Left ventricle myocardium inferior (tissue), 1 donor: ENCODE measurements around the gene UBL3. TPM values are rescaled to one million over a fixed set of nuclear protein-coding genes. Genes with fewer than 3 reads are reported as not detected.

ENCODE experiments used
- DNase-seq: peaks from one replicate; pipeline ENCODE4 v3.0.0-alpha.2; 2020
- H3K27ac ChIP-seq: fragments of 200-600 bp; replicated peaks from 2 replicates; pipeline ENCODE4 v1.8.0; 2021
- H3K27me3 ChIP-seq: fragments of 200-600 bp; 2 replicates; pipeline ENCODE4 v1.8.0; 2021; ENCODE audit warnings: low read depth
- H3K36me3 ChIP-seq: fragments of 200-600 bp; 2 replicates; pipeline ENCODE4 v1.8.0; 2021
- H3K4me1 ChIP-seq: fragments of 200-600 bp; 2 replicates; pipeline ENCODE4 v1.8.0; 2021
- H3K4me3 ChIP-seq: fragments of 200-600 bp; 2 replicates; pipeline ENCODE4 v1.8.0; 2021; ENCODE audit warnings: mild to moderate bottlenecking, moderate library complexity
- H3K9me3 ChIP-seq: fragments of 200-600 bp; replicated peaks from 2 replicates; pipeline ENCODE4 v1.8.0; 2021
- CTCF ChIP-seq: fragments of 200-600 bp; IDR thresholded peaks from 2 replicates; pipeline ENCODE4 v1.8.0; 2021; ENCODE audit warnings: antibody characterized with exemption, mild to moderate bottlenecking, borderline replicate concordance
- intact Hi-C: fragments of 100-400 bp; cut with micrococcal nuclease; formaldehyde crosslinking; loops from one replicate; pipeline ENCODE4 v1.11.0; 2022
- total RNA-seq: library from RNA; stranded (reverse); fragmentation: NEBNext Ultra II Directional; extraction: Animal tissue kit (Norgen Biotek cat#: 25700); gene quantifications from one replicate; pipeline ENCODE4 v1.2.1, GENCODE V29; 2021
- donor health status: DM: no; HTN: yes; CAD: no; lungs with severe emphysema.

UBL3 gene
- total RNA-seq, 1 donor from 2014 or later: 25.2 TPM

- peaks cover 5% of the 10 kb centered on the region for H3K9me3 ChIP-seq
- peaks cover 34% of the 10 kb centered on the region for H3K4me1 ChIP-seq
- H3K4me3 ChIP-seq: no peak overlapping the region
- intact Hi-C loops: no loop called here
- H3K27ac ChIP-seq: no peak overlapping the region
- DNase-seq: no peak
- H3K27me3 ChIP-seq: no peaks in the 10 kb centered on the region
- TF ChIP-seq CTCF: no peak
- no peaks in the 10 kb centered on the region for H3K36me3 ChIP-seq
These were observed 47.8 kb downstream of the UBL3 start for GRCh38 chr13:29802621-29803020.

DNA sequence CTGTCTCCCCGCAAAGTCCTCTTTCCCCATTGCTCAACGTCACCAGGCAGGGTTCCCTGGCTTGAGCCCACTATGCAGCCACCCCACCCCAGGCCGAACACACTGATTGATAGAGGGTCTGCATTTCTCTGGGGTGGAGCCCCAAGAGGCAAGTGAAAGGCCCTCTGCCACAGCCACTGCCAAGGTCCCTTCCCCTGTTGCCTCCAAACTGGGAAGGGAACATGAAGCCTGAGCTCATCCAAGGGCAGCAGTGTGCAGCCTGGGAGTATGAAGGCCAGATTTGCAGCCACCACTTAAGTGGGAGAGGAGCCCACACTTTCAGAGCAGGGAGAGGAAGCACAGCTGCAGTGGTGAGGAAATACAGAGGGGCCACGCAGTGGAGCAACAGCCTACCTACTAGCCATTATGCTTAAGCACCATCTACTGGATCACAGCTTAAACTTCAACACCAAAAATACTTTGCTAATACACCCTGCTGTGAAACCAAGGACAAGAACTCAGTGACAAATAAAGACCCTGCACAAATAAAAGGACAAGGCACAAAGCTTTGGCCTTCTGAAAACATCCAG, 48.6 kb downstream of the UBL3 start:
- Histone ChIP-seq H3K9me3 (peaks cover 5% of the 10 kb centered on the region), H3K27ac (no peak overlapping the region), H3K36me3 (no peaks in the 10 kb centered on the region), H3K4me3 (no peak overlapping the region), H3K27me3 (no peaks in the 10 kb centered on the region), H3K4me1 (peaks cover 26% of the 10 kb centered on the region)
- intact Hi-C loops: no loop called here
- DNase-seq: no peak
- no peak for TF ChIP-seq CTCF

DNA sequence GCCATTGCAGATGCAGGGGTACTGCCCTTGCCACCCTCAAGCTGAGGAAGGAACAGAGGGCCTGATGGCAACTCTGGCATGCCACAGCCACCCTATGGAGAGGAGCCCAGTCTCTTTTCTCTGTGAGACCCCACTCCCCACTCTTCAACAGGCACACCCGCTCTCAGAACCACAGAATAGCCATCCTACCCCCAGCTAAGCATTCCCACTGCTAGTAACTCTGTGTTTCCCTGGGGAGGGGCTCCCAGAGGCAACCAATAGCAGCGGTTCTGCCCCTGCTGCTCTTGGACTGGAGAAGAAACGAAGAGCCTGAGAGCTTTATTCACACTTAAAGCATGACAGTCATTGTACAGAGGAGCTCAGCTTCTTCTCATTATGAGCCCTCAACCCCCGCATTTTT, 49.3 kb downstream of the UBL3 start:
- Histone ChIP-seq H3K36me3 (no peaks in the 10 kb centered on the region), H3K27ac (no peak overlapping the region), H3K4me1 (peaks cover 22% of the 10 kb centered on the region), H3K9me3 (peaks cover 5% of the 10 kb centered on the region), H3K4me3 (no peak overlapping the region), H3K27me3 (no peaks in the 10 kb centered on the region)
- intact Hi-C loops: no loop called here
- DNase-seq: no peak
- no peak for TF ChIP-seq CTCF

DNA sequence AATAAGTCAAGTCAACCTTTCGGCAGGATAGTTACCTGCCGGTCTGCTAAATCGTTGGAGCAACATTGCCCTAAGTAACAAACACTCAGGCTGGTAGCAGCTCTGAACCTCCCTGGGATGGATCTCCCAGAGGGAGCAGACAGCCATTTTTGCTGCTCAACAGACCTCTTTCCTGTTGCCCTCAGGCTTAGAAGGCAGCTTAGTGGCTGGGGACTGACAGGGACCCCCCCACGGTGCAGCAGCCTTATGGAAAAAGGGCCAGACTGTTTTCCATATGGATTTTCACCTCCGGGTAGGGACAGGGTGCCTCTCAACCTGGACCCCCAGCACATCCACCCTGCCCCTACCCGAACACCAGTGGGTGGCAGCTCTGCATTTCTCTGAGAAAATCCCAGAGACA, 49.7 kb downstream of the UBL3 start:
- Histone ChIP-seq H3K4me1 (peaks cover 22% of the 10 kb centered on the region), H3K9me3 (peaks cover 5% of the 10 kb centered on the region), H3K4me3 (no peak overlapping the region), H3K36me3 (no peaks in the 10 kb centered on the region), H3K27ac (no peak overlapping the region), H3K27me3 (no peaks in the 10 kb centered on the region)
- TF ChIP-seq CTCF: no peak
- intact Hi-C loops: no loop called here
- no peak for DNase-seq

DNA sequence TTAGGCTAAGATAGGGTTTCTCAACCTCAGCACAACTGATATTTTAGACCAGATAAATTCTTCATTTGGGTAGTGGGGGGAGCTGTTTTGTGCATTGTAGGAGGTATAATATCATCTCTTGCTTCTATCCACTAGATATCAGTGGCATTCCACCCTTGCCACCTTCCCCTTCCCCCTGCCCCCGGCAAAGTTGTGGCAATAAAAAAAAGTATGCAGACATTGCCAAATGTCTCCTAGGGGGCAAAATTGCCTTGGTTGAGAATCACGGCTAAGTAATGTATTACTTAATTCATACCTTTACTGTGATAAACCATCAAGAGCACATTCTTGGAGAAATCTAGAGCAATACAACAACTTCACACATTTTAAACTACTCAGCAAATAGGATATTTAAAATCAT, 51.4 kb downstream of the UBL3 start:
- Histone ChIP-seq H3K9me3 (peaks cover 5% of the 10 kb centered on the region), H3K4me3 (no peak overlapping the region), H3K4me1 (peaks cover 16% of the 10 kb centered on the region), H3K36me3 (no peaks in the 10 kb centered on the region), H3K27ac (no peak overlapping the region), H3K27me3 (no peaks in the 10 kb centered on the region)
- no peak for TF ChIP-seq CTCF
- intact Hi-C loops: no loop called here
- DNase-seq: no peak
